ENCODE data around the gene SCGN.

DNA sequence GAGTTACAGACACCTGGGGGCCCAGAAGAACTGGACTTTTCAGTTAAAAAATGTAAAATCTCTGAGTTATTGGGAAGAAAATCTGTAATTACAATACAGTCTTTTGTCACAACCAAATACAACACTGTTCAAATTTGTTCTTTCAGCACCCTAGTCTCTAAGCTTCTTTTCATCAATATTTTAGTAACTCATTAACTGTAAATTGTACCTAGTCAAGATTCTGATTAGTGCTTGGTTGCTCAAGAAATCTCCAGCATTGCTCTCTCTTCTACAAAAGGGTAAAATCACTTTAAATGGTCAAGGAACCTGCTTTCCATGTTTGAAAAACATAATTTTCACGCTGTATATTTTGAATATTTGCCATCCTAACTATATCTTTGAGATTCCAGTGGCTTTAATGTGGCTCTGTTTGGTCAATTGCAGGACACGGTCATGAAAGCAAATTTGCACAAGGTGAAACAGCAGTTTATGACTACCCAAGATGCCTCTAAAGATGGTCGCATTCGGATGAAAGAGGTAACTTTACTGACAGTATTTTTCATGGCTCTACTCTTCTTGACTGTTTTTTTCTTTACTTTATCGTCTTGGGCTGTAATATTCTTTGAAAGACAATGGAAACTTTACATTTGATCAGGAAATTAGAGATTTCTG lies 9.2 kb downstream of the SCGN start:
- TF ChIP-seq CEBPB (IDR thresholded peaks at IDR 0.05; ENCODE audit: low read depth, low read length) = no peak
- TF ChIP-seq CTCF (conservative IDR thresholded peaks at IDR 0.05; ENCODE audit: low read depth, low read length) = no peak
- TF ChIP-seq POLR2A (IDR thresholded peaks at IDR 0.05; ENCODE audit: low read depth, low read length) = no peak
- no peak for TF ChIP-seq MAFK (IDR thresholded peaks at IDR 0.05; ENCODE audit: low read depth, low read length)
- TF ChIP-seq NFE2L2 (IDR thresholded peaks at IDR 0.05; ENCODE audit: low read depth, low read length) = no peak
- TF ChIP-seq USF2 (IDR thresholded peaks at IDR 0.05; ENCODE audit: low read depth, low read length) = no peak
- no peak for TF ChIP-seq RCOR1 (IDR thresholded peaks at IDR 0.05; ENCODE audit: insufficient replicate concordance, low read length)
- no peak for TF ChIP-seq SMC3 (IDR thresholded peaks at IDR 0.05; ENCODE audit: low read depth, low read length)
- TF ChIP-seq BHLHE40 (IDR thresholded peaks at IDR 0.05; ENCODE audit: low read depth, low read length) = no peak
- no peak for TF ChIP-seq RAD21 (IDR thresholded peaks at IDR 0.05; ENCODE audit: low read length)
- TF ChIP-seq FOS (IDR thresholded peaks at IDR 0.05; ENCODE audit: low read depth, low read length) = no peak
